HK-2 (cell line): ENCODE data around the gene FKTN.

ENCODE experiments used
- DNase-seq: peaks from one replicate; pipeline ENCODE4 v3.0.0-alpha.2; 2018; ENCODE audit not compliant: unreplicated experiment

Gene FKTN

DNA sequence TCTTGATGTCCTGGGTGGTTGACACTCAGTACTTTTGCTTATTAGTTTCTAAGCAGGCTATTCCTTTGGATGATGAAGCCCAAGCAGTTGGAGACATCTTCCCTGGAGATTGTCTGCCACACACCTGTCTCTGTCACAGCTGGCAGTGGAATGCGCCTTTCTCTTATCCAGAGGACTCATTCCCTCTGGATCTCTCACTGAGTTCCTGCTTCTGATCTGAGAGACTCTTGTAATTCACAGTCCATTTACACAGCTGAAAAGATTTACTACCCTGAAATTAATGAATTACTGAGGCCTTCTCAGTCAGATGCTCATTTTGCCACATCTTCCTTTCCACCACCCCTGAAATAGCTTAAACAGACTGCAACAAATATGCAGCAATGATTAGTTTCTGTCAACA is 120.2 kb downstream of the FKTN start:
- DNase-seq: no peak

DNA sequence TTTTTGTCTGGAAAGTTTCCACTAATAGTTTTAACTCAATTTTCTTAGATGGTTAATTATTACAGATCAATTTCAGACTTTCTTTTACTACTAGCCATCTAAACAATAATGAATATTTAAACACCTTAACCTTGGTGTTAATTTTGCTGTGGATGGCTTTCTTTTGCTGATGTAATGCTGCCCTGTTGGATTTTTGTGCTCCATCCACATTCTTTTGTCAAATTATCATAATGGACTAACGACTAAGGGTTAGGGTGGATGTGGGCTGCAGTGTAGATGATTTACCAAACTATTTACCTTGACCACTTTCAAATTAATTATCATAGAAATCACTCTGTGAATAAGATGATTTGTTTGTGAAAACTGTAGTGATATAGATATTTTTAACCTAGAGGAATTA is 120.8 kb downstream of the FKTN start:
- no peak for DNase-seq

DNA sequence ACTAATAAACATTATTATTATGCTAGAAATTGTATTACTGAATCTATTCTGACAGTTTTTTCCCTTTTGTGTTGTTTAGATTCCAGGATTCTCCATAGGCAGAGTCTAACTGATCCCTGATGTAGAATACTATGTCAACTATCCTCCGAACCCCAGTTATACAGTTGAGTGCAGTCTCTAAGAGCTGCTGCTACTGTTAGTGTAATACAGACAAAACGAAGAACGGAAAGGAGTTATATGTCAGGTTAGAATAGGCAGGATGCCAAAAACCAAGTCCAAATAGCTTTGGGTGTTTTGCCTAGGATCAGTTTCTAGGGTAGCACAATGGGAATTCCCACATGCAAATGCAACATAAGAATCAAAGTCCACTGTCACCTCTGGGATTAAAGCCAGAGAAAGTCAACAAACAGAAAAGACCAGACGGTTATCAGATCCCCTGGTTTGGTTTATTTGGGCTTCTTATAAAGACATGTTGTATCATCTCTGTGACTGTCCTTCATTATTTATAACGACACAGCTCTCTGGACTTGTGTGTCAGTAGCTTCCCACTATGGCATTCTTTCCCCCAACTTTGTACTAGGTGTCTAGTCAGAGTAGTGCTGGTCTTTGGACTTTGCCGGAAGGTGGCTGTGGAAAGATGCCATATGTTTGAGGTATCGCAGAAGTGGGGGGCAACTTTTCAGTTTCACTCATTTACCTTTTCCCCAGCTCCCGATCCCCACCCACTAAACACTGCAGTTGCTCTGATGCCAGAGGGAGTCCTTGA is 121.5 kb downstream of the FKTN start:
- no peak for DNase-seq

DNA sequence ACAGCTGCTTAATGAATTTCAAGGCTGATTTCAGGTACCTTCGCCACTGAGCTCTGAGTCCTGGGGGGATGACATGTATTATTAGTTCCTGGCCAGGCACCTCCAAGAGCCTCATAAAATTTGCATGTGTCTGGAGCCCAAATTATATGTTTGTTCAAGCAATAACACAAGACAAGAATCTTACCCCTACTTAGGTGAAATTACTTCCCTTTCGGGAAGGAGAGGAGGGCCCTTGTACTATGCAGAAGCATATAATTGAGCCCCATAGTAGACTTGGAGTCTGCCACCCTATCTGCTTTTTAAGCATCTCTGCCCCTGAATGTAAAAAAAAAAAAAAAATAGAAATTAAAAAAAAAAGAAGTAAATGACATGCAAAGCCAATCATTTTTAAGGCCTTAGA is 123.4 kb downstream of the FKTN start:
- no peak for DNase-seq

DNA sequence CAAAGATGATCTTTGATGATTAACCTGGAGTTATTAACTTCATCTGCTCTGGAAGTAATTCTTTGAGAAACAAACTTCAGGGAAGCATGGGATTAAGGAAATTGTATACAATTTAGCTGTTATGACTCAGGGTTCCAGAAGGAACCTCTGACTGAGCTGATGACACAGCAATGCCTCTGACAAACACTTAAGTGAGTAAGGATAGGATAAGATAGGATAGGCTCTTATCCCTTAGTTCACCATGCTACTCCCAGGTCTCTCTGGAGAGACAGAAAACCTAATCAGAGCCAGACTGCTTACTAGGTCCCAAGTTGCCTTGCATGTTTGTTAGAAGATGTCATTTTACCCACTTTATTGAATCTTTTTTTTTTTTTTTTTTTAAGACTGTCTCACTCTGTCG is 123.8 kb downstream of the FKTN start:
- no peak for DNase-seq

DNA sequence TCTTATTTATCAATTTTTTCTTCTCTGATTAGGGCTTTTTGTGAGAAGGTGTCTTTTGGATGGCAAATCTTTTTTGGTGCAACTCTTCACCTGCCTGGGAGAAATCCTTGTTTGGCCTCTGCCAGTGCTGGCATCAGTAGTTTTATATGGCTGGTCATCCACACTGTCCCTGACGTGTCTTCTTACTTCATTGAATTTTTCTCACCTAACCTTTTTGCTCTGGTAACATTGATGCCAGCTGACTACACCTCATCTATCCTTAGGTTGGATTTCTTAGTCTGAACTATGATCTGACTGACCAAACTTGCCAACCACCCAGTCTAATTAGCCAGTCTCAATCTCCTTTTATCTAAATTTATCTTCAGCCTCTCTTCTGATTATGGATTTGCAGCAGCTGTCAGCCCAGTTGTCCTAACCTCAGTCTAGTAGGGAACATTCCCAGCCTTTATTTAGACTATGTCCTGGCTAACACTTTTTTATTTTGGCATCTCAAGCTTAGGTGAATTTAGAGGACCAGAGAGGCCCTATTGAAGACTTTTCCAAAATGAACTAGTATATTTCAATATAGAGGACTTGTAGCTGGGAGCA is 125.9 kb downstream of the FKTN start:
- DNase-seq: no peak

DNA sequence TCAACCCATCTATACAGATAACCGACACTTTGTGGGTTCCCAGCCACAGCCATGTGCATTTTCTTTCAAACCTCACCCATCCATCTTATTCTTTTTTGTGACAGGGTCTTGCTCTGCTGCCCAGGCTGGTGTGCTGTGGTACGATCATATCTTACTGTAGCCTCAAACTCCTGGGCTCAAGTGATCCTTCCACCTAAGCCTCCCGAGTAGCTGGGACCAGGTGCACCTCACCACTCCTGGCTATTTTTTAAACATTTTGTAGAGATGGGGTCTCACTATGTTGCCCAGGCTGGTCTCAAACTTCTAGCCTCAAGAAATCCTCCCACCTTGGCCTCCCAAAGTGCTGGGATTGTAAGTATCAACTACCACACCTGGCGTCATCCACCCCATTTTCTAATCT is 129.0 kb downstream of the FKTN start:
- DNase-seq: no peak
